M059J (cell line): ENCODE measurements around the gene PARD3B. TPM values are rescaled to one million over a fixed set of nuclear protein-coding genes. Genes with fewer than 3 reads are reported as not detected.
A peak's percentile ranks its signal among the peaks of the same experiment; 100 is the strongest.

Source experiments
- DNase-seq: peaks from one replicate; pipeline ENCODE4 v3.0.0-alpha.2; 2012; ENCODE audit warnings: low read depth
- total RNA-seq: library from RNA; depleted of rRNA; stranded (reverse); fragments of >200 nt; shearing (Covaris generic); gene quantifications from 2 replicates; pipeline ENCODE4 v1.2.3, GENCODE V29; 2014

PARD3B gene
- total RNA-seq, 1 experiment from 2014 or later: 1.6 TPM

- DNase-seq: no peak
Measured at GRCh38 chr2:205013586-205013985, 468.3 kb downstream of the PARD3B start.

GRCh38 chr2:205014201-205014600 is 468.9 kb downstream of the PARD3B start:
- DNase-seq: no peak

GRCh38 chr2:205017381-205017780 is 472.1 kb downstream of the PARD3B start:
- DNase-seq: no peak

- DNase-seq: no peak
Measured at GRCh38 chr2:205017912-205018311, 472.6 kb downstream of the PARD3B start.

- DNase-seq: no peak
Measured at GRCh38 chr2:205020673-205021072, 475.4 kb downstream of the PARD3B start.

GRCh38 chr2:205022841-205023240 is 477.6 kb downstream of the PARD3B start:
- DNase-seq: no peak

GRCh38 chr2:205024822-205025518 is 479.7 kb downstream of the PARD3B start:
- DNase-seq: peak; percentile 97

- peak; percentile 11 for DNase-seq
Measured at GRCh38 chr2:205025580-205026240, 480.4 kb downstream of the PARD3B start.

- no peak for DNase-seq
Measured at GRCh38 chr2:205030695-205031094, 485.4 kb downstream of the PARD3B start.

- no peak for DNase-seq
Measured at GRCh38 chr2:205032093-205032551, 486.8 kb downstream of the PARD3B start.

GRCh38 chr2:205033431-205033830 is 488.2 kb downstream of the PARD3B start:
- no peak for DNase-seq

GRCh38 chr2:205034034-205034433 is 488.8 kb downstream of the PARD3B start:
- no peak for DNase-seq

GRCh38 chr2:205040323-205040722 is 495.0 kb downstream of the PARD3B start:
- no peak for DNase-seq

GRCh38 chr2:205041472-205042130 is 496.3 kb downstream of the PARD3B start:
- no peak for DNase-seq

GRCh38 chr2:205043285-205043684 is 498.0 kb downstream of the PARD3B start:
- no peak for DNase-seq

- no peak for DNase-seq
Measured at GRCh38 chr2:205045706-205046105, 500.4 kb downstream of the PARD3B start.

- no peak for DNase-seq
Measured at GRCh38 chr2:205047273-205047839, 502.1 kb downstream of the PARD3B start.

GRCh38 chr2:205051417-205051816 is 506.1 kb downstream of the PARD3B start:
- DNase-seq: no peak

- DNase-seq: no peak
Measured at GRCh38 chr2:205052781-205053180, 507.5 kb downstream of the PARD3B start.

GRCh38 chr2:205053827-205054410 is 508.6 kb downstream of the PARD3B start:
- no peak for DNase-seq

GRCh38 chr2:205054789-205055188 is 509.5 kb downstream of the PARD3B start:
- DNase-seq: no peak

- DNase-seq: no peak
Measured at GRCh38 chr2:205055251-205055650, 510.0 kb downstream of the PARD3B start.
